ENCODE results near the gene NDUFS8.

Gene NDUFS8

DNA sequence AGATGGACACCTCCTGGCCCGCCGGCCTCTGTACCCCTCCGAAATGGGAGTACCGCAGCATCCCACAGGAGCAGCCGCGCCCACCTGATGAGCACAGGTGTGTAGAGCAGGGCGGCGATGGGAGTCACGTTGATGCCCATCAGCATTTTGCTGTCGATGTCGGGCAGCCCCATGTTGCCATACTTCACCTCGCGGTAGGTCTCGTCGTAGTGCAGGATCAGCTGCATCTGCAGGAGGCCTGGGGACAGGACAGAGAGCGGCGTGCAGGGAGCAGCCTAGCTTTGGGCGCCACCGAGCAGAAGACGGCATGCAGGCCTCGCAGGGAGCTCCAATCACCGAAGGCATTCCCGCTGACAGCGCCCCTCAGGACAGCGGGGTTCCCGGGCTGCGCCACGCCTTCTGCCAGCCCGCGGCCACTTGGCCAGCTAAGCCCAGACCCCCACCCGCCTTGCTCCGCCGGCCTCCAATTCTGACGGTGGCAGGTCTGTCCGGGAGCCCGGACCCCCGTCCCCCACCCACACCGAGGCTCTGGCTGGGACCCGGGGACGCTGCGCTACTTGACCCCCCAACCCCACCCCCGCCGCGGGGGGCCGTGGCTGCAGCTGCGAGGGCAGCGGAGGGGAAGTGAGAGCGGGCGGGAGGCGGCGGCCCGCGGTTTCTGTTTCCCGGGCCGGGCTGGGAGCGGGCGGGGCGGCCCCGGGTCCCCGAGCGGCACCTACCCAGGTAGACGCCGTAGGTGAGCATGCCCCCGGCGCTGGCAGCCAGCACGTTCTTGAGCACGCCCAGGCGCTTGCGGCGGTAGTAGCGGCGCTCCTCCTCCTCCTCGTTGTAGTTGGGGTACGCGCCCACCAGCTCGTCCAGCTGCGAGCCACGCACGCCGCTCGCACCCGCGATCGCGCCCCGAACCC, 27.3 kb upstream of the NDUFS8 start:
- in situ Hi-C loops (cut with HindIII; ENCODE audit: low sequenced_read_pairs), result no loop called here

- in situ Hi-C loops (cut with HindIII; ENCODE audit: low sequenced_read_pairs), result no loop called here
Measured at GRCh38 chr11:68003846-68004550, 26.5 kb upstream of the NDUFS8 start, which contains the start of gene UNC93B1. TSS of gene UNC93B1 (minus strand) at chr11:68004097. CDS start at chr11:68004043, 54 bp downstream.

DNA sequence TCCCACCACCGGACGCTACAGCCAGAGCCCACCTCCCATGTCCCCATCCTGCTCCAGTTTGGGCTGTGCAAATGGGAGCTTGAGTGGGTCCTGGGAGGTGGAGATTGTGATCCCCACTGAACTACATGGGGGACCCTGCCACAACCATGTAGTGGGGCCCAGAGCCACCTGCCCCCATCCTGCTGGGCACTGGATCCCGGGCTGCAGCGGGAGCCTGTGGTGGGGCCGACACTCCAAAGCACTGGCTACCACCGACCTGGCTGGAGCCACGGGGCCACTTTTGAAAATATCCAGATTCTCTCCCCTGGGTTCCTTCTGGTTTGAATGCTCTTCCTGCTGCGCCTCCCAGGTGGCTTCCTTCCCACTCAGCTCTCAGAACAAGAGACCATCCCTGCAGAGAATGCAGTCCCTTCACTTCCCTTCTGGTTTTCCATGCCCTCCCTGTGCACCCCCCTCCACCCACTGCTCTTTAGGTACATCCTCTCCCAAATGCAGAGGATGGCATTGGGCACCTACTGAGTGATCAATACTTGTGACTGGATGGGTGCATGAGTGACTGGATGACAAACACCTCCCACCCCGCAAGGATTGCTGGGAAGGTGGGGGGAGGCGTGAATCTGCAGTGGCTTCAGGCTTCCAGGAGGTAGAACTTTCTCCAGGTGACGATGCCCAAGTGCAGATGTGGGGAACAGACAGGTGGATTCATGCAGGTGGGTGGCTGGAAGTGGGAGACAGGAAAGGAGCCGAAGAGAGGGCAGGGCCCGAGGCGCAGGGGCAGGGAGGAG, 25.7 kb upstream of the NDUFS8 start:
- in situ Hi-C loops (cut with HindIII; ENCODE audit: low sequenced_read_pairs), result no loop called here

DNA sequence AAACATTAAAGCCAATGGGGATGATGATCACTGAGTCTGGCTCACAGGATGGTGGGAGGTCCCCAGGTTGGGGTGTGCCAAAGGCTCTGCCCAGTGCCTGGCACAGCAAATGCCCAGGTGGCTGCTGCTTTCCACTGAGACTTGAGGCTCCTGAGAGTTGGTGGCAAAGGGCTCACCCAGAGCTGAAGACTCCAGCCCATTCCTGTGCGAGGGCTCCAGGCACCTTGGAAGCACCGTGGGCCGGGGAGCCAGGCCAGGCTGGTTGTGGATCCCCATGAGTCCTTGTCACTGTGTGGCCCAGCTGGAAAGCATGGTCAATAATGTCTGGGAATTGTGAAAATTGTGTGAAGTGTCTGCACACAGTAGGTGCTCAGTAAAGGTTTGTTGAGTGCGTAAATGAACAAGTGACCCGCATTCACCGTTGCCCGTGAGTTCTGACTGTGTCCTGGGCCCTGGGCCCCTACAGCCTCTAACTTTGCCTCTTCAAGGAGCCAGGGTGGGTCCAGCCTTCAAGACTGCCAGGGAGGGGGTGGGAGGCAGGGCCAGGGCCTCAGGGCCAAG, 23.8 kb upstream of the NDUFS8 start:
- in situ Hi-C loops (cut with HindIII; ENCODE audit: low sequenced_read_pairs), result no loop called here

GRCh38 chr11:68007498-68008380, 22.7 kb upstream of the NDUFS8 start:
- in situ Hi-C loops (cut with HindIII; ENCODE audit: low sequenced_read_pairs), result no loop called here

DNA sequence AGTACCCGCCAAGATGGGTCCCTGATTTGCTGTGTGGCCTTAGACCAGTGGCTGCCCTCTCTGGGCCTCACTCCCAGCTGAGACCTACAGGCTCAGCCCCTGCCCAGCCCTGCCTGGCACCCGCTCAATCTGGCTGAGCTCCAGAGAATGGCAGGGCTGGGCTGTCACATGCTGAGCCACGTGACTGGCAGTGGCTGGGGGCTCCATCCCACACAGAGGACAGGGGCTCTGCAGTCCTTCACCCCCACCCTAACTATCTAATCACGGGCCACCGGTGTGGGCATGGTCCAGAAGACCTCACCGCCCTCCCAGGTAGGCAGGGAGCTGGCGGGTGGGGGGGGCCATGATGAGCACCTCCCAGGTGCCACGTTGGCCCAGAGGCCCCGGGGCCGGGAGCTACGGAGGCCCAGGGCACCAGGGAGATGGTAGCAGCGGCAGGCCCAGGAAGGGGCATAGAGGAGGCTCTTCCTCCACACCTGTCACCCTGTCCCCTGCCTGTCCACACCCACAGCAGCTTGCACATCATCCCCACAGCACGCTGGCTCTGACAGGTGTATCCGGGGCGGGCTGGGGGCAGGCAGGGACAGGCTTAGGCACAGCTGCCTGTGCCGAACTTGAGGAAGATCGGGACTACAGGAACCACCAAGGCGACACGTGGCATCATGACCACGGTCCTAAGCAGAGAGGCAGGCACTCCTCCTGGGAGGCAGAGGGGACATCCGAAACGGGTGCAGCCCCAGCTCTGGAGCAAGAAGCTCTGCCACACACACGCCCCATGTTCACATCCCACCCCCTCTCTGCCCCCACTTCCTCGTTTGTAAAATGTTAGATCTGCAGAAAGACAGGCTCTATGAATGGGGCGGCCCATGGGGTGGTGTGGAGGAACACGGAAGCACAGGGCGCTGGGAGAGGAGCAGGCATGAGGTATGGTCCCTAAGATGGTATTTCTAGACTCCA, 21.8 kb upstream of the NDUFS8 start:
- in situ Hi-C loops (cut with HindIII; ENCODE audit: low sequenced_read_pairs), result no loop called here

- in situ Hi-C loops (cut with HindIII; ENCODE audit: low sequenced_read_pairs), result no loop called here
Measured at GRCh38 chr11:68009391-68010089, 20.9 kb upstream of the NDUFS8 start.

GRCh38 chr11:68010090-68011041, 20.1 kb upstream of the NDUFS8 start, which contains the start of gene ALDH3B1:
TSS of gene ALDH3B1 (plus strand) at chr11:68010327. CDS start at chr11:68015298, 4,971 bp downstream.
- in situ Hi-C loops (cut with HindIII; ENCODE audit: low sequenced_read_pairs), result no loop called here

DNA sequence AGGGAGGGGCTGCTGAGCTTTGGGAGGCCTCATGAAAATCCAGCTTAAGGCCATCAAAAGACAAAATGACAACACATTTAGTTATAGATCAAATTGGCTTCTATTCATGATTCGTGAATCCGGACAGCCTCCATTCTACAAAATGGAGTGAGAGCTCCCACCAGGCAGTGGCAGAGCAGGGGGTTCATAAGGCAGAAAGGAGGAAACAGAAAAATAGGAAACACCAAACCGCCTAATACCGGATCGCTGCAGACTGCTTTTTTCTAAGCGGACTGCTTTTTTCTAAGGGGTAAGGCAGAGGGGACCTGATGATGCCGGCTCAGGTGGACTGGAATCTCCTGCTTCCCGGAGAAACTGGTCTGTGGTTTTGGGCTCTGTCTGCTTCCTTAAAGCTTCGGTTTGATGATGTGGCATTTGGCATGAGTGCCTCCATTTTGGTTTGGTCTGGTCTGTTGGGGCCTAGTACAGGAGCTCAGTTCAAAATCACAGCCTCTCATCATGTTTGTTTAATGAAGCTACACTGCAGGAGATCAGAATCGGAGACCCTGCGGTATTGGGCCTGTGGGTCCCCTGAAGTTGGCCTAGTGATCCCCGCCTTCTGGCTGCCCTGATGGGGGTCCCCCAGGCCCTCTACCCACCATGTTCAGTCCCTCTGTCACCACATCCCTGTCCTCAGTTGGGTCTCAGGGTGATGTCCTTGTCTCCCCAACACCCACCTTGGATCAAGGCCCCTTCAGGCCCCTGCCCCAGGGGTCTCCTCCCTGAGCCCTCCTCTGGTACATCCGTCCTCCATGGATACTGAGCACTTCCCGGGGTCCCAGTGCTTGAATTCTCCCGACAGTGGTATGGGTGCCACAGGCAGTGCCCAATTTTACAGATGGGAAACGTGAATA, 19.2 kb upstream of the NDUFS8 start:
- in situ Hi-C loops (cut with HindIII; ENCODE audit: low sequenced_read_pairs), result no loop called here

DNA sequence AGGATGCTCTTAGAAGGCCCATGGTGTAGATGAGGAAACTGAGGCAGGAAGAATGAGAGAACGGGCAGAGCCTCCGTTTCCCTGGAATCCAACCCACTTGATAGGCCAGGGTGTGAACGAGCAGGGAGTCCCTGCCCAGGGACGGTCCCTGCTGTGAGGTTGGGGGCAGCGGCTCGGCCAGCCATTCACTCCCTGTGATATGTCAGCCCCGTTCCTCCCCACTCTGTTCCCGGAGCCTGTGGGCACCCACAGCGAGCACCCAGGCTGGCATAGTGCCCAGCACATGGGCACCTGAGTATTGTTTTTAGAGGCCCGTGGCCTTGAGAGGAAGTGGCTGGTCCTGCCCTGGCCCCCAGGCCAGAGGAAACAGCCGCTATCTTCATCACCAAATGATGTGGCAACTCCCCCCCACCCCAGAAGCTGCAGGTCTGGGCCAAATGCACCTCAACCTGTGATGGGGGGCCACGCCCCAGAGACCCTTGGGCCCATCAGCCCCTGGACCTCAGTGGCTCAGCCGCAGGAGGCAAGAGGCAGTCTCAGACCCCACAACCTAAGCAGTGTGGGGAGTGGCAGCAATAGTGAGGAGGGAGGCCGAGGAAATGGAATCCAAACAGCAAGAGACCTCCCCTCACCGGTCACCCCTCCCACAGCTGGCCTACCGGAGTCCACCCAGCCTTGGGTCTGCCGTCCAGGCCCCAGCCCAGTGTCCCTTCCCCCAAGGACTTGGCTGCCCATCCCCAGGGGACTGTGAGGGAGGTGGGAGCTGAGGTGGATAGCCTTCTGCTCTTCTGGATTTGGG, 18.2 kb upstream of the NDUFS8 start:
- in situ Hi-C loops (cut with HindIII; ENCODE audit: low sequenced_read_pairs), result no loop called here

DNA sequence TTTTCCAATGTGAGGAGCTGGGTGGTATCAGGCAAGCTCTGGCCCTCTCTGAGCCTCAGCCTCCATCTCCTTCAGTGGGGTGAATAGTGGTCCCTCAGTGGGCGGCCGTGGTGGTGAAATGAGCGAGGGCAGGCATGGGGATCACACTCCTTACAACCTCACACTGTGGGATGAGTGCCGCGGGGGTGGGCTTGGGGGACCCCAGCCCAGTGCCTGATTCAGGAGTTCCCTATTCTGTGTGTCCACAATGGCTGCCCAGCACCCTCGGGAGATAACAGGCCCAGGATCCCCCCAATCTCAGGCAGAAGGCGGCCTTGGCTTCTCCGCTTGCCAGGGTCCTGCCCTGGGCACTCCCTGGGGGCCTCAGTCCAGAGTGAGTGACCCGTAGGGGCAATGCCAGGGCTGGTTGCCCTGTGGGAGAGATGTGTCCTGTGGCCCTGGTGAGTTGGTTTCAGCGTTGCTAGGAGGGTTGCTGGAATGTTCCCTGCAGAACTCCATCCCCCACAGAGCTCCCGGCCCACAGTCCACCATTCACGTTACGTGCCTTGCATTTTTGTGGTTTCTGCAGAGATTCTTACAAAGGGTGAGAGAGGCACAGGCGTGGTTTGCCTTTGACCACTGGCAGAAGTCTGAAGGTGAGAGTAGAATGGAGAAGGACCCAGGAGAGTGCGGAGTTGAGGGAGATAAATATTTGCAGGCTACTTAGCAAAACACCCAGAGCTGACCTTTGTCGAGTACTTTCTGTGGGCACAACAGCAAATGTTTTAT, 17.5 kb upstream of the NDUFS8 start:
- in situ Hi-C loops (cut with HindIII; ENCODE audit: low sequenced_read_pairs), result no loop called here

DNA sequence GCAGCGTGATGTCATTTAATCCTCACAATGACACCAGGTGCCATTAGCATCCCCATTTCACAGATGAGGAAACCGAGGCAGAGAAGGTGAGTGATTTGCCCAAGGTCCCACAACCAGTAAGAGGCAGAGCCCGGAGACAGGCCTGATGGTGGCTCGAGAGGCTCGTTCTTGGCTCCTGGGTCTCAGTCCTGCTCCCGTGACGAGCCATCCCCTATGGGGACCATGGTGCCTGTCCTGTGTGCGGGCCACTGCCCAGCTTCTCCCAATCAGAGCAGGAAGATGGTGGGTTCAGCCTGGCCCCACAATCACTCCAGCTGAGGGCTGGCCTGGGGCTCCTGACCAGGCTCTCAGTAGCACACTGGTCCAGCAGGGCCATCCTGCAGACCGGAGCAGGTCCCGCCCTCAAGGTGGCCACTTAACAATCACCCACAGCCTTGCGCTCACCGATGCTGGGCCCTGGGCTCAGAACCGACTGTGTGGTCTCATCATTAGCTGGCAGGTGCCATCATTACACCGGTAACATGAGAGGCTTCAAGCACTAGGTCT, 16.8 kb upstream of the NDUFS8 start:
- in situ Hi-C loops (cut with HindIII; ENCODE audit: low sequenced_read_pairs), result no loop called here

DNA sequence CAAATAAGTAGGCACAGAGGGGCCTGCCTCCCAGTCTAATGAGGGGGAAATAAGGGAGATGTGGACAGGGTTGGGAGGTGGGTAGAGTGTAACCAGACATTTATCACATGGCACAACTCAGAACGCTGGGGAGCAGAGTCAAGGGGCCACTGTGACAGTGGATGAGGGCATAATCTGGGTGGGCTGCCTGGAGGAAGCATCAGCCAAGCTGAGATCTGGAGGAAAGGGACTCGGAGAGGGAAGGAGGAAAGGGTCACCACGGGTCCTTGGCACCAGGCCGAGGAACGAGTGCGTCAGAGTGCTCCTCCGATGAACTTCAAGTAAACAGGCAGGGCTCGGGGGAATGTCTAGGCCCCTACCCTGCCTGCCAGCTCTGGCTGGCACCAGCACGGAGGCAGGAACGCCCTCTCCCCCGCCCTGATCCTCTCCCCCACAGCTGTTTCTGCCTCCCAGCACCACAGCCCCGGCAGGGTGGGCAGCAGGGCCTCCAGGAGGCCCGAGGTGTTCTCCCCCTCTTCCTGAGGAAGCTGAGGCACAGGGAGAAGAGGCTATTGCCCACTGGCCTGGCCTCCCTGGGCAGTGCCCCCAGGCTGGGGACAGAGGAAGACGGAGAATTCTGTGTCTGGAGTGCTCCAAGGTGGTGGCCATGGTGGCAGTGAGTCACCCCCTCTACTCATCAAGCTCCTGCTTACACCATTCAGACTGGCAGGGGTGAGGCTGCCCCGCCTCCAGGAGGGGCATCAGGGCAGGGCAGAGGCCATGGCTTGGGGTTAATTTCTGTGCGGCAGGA, 16.1 kb upstream of the NDUFS8 start:
- in situ Hi-C loops (cut with HindIII; ENCODE audit: low sequenced_read_pairs), result no loop called here

Measured in DLD1 (cell line).